HG02571 (cell line): ENCODE data around the gene AP1S1.

ENCODE experiments used
- ATAC-seq: cut with Tn5 transposase; IDR thresholded peaks from one replicate; pipeline ENCODE4 v1.9.1; 2021; ENCODE audit warnings: mild to moderate bottlenecking, moderate library complexity; ENCODE audit not compliant: unreplicated experiment

The AP1S1 gene

DNA sequence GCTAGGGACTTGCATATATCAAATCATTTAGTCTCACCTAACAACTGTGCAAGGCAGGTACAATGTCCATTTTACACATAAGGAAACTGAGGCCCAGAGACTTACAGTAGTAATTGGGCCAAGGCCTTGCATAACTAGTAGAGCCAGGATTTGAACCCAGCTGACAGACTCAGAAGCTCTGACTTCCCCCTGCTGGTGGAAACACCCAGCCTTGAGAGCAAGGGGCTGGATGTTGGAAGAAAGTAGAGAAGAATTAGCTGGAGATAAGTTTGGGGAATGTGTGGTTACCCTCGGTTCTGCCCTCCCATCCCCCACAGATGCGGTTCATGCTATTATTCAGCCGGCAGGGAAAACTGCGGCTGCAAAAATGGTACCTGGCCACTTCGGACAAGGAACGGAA is 2.0 kb downstream of the AP1S1 start:
- ATAC-seq, result no peak

DNA sequence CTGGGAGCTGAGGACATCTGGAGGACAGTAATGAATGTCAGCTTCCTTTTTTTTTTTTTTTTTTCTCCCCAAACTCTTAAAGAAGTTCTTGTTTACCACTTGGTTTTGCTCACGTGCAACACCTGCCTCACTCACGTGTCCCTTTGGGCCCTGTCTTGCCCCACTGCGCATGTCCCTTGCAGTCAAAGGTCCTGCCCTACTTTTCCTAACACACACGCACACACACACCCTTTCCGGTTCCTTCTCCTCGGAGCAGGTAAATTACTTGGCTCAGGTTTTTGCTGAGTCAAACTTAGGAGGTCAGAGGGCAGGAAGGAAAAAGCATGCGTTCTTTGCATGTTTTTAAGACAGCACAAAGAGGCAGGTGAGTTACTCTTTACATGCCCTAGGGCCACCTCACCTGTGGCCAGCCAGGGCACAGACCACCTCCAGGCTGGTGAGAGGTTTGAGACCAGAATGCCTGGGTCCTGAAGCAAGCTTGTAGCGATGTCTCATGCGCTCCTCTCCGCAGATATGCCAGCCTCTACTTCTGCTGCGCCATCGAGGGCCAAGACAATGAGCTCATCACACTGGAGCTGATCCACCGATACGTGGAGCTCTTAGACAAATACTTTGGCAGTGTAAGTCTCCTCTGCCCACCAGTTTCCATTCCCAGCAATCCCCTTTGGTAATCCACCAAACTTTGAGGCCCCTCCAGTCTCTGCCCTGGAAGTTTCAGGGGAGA is 2.8 kb downstream of the AP1S1 start:
- no peak for ATAC-seq

DNA sequence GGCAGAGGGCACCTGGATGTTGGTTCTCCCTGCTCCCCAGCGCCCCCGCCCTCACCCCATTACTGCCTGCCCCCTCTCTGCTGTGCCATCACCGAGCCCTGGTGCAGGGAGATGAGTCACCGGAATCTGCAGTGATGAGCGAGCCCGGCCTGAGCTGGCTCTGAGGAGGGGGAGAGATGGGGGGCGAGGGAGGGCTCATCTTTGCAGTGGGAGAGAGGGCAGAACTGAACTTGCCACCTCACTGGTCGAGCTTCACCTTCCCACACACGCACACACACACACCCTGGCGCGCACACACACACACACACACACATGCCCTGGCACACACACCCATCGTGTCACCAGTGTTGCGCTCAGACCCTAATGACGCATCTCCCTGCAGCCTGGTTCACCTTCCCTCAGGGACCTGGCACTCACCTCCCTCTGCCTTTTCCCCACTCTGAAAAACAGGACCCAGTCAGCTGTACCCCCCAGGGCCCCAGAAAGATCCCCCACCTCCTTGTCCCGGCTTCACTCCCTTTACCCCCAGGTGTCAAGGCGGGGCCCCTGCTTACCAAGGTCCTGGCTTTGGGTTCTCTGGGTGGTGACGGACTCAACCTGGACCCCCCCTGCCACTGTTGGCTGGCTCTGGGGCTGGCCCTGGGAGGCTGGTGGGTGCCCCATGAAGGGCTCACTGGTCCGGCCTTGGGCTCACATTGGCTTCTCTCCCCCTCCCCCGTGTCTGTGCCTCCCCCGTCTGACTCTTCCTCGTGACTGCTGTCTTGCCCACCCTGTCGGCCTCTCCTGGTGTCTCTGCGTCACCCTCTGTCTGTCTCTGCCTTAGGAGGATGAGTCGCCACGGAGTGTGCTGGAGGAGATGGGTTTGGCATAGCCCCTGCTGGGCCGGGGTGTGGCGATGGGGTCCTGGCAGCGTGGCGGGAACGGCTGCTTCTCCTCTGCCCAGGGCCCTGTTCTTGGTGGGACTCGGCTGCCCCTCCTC is 5.7 kb downstream of the AP1S1 start:
- ATAC-seq, result no peak

DNA sequence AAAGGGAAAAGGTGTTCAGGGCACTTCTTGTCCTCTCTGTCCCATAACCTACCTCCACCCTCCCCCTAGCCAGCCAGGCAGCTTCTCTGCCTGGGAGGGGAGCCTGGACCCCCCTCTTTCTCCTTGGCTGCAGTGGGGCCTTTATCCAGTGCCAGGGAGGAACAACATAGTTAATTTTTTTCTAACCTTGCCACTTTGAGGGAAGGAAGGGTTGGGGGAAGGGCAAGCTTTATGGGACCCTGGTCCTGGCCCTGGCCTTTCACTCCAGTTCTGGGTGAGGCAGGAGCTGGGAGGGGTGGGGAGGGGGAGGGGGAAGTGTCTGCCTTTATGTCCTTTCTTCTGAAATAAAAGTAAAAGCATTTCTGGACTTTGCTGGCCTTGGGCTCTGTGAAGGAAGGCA is 6.6 kb downstream of the AP1S1 start:
- ATAC-seq, result no peak

DNA sequence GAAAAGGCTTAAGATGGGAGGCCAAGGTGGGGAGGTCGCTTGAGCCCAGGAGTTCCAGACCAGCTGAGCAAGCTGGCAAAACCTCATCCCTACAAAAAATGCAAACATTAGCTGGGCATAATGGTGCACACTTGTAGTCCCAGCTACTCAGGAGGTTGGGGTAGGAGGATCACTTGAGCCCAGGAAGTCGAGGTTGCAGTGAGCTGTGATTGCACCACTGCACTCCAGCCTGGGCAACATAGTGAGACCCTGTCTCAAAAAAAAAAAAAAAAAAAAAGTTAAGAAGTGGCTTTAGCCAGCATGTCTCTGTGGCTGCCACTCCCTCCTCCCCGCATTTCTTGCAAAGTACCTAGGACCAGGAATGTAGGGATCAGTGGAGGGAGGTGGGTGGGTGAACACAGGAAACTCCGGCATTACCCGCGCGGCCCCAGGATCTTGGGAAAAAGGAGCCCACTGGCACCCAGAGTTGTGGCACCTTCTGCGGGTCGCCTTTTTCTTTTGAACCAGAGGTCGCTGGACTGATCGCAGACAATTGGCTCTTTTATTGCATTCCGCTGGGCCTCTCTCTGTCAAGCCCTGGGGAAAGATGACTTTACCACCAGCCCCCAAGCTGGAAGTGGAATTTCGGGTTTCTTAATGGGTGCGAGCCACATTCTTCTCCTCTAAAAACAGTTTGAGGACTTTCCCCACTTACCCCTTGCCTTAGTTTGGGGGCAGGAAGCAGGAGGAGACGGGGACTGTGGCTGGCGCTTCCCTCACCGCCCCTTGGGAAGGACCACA is 7.6 kb downstream of the AP1S1 start:
- no peak for ATAC-seq

DNA sequence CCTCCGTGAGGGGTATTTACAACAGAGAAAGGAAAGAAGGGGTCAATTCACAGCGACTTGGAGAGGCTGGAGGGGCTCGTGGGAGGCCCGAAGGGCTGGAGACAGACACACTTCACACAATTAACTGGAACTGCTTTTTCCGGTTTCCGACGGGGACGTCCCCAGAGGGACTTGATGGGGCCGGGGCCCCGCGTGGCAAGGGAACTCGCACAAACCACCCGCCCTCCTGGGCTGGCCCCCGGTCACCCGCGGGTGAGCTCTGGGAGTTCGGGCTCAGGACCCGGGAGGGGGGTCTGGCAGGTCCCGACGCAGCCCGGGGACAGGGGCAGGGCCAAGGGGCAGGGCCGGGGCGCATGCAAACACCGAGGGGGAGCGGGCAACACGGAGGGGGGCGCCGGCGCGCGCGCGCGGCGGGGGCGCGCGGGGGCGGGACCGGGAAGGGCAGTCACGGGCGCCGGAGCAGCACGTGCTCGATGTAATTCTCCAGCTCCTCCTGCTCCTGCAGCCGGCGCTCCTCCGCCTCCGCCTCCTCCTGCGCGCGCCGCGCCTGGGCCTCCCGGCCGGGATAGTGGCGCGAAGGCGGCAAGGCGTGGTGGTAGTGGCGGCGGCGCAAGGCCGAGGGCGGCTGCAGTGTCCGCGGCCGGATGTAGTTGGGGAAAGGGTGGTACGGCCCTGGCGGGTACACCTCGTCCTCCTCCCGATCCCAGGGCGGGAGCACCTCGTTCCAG is 8.4 kb downstream of the AP1S1 start:
- no peak for ATAC-seq

DNA sequence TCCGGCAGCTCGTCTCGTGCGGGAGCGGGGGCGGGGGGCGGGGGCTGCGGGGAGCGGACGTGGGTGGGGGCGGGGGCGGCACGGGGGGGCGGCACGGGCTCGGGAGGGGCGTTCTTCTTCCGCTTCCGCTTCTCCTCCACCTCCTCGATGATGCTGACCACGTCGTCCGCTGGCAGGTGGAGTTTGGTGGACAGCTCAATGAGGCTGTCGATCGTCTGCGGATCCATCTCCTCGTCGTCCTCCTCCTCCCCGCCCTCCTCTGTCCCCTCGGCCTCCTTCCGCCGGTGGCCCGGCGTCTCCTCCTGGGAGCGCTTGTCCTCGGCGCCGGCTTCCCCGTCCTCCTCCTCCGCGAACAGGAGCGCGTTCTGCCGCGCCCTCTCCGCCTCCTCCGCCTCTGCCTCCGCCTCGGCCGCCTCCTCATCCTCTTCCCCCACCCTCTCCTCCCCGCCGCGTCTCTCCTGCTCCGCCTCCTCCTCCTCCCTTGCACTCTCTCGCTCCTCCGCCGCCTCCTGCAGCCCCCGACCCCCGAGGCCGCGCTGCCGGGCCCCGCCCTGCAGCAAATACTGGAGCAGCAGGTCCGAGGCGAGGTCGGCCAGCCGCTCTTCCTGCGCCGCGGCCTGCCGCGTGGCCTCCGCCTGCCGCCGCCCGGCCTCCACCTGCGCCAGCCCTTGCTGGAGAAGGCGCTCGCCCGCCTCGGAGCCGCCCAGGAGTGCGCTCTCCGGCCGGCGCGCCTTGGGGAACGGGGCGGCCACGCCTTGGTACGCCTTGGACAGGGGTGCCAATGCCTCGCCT is 9.2 kb downstream of the AP1S1 start:
- ATAC-seq, result no peak

DNA sequence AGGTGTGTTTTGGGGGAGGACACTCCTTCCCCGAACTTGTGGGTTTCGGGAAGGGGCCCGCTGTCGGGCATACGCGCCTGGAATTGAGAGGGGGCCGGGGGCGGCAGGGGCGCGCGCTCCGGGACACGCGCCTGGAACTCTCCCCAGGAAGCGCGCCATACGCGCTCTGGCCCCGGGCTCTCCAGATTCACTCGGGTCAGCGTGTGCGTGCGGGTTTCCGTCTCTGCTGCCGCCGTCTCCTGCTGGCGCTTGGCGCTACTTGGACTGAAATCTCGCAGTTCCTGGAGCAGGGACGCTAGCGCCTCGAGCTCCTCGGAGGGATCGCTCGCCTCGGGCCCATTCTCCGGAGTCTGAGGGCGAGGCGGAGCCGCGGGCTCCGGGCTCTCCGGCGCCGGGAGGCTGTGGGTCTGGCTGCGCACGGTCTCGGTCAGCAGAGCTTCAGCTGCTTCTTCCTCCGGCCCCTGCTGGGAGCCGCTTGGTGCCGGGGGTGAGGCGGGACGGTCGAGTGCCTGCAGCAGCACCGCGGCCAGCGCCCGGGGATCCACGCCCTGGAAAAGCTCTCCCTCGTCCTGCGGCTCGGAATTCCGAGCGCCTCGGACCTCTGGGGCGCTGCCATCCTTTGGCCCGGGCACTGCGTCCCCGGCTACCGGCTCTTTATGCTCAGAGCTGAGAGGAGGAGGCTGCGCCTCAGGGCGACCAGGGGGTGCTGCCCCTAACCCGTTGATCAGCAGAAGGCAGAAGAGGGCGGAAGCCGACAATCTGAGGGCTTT is 10.0 kb downstream of the AP1S1 start:
- ATAC-seq, result no peak

DNA sequence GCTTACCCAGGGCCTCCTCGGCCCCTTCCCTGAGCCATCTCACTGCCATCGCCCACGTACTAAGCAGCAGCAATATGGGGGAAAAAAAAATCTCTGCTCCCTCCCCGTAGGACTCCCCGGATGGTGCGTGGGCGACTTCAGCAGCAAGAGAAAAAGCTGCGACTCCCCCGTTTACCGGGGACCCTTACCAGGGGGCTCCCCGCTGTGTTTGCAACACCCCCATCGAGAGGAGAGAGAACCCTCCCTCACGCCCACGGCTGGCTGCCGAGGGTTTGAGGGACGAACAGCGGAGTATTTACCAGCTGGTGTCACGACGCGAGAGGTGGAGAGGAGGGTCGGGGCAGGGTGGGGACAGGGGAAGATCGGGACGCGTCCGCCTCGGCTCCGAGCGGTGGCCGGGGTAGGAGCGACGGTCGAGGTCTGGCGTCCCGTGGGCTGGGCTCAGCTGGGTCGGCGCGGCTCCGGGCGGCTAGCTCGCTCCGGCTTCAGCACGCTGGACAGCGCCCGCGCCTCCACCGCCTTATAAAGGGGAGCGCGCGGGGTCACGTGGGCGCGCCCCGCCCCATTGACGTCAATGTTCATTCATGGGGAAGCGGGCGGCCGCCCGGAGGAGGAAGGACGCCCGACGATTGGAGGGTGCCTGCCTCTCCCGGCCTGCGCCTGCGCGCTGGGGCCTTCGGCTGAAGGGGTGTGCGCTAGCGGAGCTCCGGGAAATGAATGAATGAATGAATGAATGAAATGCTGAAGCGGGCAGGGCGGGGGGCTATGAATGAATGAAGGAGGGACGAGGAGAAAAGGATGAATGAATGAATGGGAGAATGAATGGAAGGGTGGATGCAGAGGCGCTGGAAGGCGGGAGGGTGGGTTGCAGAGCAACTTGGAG is 11.0 kb downstream of the AP1S1 start, which contains the start of gene VGF:
VGF (minus strand) TSS at position 495 of the 883 bp plus-strand sequence. CDS start 726 bp downstream, outside the sequence.
- ATAC-seq, result peak; percentile 72

DNA sequence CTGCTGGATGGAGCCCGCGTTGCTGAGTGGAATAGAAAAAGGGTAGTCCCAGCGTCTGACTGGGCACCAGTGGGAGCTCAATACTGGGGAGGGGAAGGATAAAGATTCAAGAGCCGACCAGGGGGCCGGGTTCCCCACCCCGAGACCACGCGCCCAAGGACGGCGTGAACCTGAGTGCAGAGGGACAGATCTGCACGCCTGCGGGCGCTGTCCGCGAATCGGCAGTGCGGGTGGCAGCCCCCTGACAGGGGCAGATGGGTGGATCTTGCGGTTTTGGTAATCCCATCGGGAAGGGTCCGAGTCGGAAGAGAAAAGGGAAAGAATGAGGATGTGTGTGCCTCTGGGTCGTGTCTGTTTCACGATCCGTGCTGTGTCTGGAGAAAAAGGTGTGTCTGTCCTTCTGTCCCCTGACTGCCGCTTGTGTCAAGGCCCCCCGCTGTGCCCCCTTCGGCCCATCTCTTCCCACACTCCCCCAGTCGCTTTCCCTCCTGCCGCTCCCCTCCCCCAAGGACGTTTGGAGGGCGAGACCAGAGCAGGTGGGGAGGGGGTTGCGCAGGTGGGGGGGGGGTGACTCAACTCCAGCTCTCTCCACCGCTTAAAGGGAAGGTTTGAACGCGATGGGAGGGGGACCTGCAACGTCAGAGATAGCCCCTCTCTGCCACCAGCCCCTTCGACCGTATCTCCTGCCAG is 11.8 kb downstream of the AP1S1 start:
- ATAC-seq, result no peak

DNA sequence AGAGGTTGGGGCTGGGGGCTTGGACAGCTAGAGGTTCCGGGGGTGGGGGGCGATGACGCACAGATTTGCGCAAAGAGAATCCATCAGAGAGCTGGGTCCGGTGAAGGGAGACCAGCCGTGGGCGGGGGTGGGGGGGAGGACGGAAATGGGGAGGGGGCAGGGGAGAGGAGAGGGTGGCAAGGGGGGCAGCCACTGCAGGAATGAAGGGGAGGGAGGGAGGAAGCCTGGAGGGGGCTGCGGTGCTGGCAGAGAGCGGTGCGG is 12.3 kb downstream of the AP1S1 start:
- ATAC-seq, result no peak

DNA sequence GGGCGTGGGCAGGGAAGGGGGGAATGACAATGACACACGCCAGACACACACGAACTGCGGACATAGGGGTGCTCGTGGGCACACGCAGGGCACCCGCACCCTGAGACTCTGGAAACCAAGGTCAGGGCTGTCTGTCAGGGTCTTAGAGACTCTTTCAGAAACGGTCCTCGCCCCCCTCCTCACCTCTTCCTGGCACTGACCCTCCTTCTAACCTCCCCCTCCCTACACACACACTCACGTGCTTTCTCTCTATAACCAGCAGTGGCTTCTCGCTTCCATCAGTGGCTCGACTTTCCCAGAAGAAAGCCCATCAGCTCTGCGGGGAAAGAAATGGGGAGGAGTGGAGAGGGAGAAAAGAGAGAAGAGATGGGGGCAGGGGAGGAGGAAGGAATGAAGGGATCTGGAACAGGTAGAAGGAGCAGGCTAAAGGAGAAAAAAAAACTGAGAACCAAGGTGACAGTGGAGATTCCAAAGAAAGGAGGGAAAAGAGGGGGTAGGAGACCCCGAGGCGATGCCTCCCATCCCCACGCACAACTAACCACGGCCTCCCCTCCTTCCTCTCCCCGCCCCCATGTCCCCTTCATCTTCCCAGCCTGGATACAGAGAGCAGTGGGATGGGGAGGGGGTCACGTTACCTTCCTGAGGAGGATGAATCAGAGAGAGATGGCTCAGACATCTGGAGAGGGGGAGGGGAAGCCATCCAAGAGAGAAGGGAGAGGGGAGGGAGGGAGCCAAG is 12.8 kb downstream of the AP1S1 start:
- ATAC-seq, result no peak

DNA sequence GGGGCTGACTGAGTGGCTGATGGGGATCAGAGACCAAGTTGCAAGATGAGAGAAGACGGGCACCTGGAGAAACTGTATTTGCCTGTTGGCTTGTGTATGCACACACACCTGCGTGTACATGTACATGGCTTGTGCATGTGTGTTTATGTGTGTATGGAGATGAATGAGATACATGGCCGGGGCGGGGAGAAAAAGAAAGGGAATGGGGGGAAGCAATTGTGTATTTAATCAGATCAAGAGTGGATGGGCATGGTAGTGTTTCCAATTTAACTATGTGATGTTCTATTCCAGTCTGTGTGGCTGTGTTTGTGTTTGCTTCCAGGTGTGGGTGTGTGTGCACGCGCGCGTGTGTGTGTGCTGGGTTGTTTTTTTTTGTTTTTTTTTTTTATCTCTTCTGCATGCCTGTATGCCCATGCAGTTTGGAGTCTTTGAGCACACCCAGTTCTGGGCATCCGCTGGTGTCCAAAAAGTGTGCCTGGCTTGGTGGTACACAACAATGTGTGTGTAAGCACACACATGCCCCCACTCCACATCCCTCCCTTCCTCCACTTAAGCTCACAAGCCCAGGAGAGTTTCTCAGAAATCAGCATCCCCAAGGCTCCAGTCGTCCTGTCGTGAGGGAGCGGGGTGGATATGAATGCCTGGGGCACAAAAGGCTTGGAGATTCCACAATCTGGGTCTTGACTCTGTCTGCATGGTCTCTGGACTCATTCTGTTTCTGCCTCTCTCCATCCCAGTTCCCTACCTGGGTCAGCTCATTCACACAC is 13.6 kb downstream of the AP1S1 start:
- no peak for ATAC-seq

DNA sequence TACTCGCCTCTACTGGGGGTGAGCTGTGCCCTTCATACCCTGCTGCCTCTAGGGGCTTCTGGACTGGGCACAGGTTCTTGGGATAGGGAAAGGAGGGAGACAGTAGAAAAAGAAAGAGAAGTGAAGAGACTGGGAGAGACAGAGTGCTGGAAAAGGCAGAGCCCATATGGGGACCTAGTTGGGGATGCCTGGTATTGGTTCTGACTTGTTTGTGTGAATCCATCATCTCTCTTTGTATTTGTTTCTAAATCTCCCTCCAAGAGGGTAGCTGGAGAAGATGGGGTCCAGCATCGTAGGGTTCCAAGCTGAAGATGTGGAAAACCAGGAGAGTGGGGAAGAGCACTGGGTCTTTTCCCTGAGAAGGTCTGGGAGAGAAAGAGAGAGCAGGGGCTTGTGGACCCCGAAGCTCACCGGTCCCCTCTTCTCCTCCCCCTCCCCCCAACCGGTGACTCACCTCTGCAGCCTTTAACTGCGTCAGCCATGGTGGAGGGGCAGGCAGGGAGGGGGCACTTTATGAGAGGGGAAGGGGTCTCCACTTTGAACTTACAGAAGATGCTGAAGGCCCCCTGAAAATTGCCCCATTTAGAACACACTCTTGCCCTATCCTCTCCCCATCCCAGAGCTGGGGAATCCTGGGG is 14.3 kb downstream of the AP1S1 start:
- ATAC-seq, result no peak

DNA sequence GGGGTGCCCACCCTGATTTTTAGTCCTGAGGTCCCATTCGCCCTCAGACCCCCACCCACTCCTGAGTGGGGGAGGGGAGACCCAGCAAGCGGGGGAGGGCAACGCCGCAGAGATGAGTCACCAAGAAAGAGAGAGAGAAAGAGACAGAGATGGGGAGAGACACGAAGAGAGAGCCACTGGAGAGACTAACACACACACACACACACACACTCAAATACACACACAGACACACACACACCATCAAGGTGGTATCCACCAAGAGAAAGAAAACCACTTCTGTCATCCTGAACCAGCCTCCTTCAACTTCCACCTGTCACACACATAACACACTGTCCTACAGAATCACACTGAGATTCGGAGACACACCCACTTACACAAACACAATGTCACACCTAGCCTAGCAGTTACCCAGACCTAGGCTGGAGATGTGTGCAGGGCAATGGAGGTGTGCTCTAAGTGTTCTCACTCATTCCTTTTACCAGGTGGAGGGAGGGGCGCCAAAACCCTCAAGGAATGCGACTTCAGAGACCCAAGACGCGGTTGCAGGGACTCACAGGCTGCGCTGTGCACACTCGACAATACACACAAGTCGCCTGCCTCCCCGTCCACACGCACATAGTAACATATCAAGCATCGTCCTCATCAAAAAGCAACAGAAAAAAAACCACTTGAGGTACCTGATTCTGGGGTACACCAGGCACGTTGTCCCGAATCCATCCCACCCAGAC is 15.0 kb downstream of the AP1S1 start:
- no peak for ATAC-seq
